Measurements from ENCODE around the gene APBA2. TPM values are rescaled to one million over a fixed set of nuclear protein-coding genes. Genes with fewer than 3 reads are reported as not detected.

APBA2 gene
- total RNA-seq, 1 donor from 2014 or later = 35.8 TPM

DNA sequence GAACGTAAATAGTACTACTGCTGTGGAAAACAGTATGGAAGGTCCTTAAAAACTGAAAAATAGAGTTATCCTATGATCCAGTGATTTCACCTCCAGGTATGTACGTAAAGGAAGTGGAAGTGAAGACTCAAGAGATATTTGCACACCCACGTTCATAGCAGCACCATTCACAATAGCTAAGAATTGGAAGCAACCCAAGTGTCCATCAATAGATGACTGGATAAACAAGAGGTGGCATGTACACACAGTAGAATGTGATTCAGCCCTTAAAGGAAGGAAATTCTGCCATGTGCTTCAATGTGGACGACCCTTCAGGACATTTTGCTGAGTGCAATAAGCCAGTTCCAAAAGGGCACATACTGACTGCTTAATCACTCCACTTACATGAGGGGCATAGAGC is 188.3 kb downstream of the APBA2 start:
- H2AFZ ChIP-seq (replicated peaks) = no peak overlapping the region
- no peaks in the 10 kb centered on the region for H3K4me1 ChIP-seq
- no peak overlapping the region for H3K27ac Mint-ChIP-seq
- H3F3A ChIP-seq (ENCODE audit: low read depth) = no peaks in the 10 kb centered on the region
- no peak overlapping the region for H3K4me2 ChIP-seq
- H3K9ac ChIP-seq = no peak overlapping the region
- H3K36me3 Mint-ChIP-seq = peaks cover 21% of the 10 kb centered on the region
- peaks cover 33% of the 10 kb centered on the region for H3K4me1 Mint-ChIP-seq
- peaks cover 4% of the 10 kb centered on the region for H3K9me3 ChIP-seq (ENCODE audit: low read depth)
- H4K20me1 ChIP-seq (ENCODE audit: low read depth) = no peaks in the 10 kb centered on the region
- no peak overlapping the region for H3K4me3 ChIP-seq
- H3K27ac ChIP-seq = no peak overlapping the region
- peaks cover 2% of the 10 kb centered on the region for H3K79me2 ChIP-seq (ENCODE audit: low read depth)
- no peak overlapping the region for H3K4me3 Mint-ChIP-seq
- H3K9me3 Mint-ChIP-seq = peaks cover 4% of the 10 kb centered on the region
- DNase-seq (ENCODE audit: low spot score) = no peak
- TF ChIP-seq EZH2phosphoT487 (IDR thresholded peaks at IDR 0.05) (no peak), EZH2 (IDR thresholded peaks at IDR 0.05) (no peak)
- TF ChIP-seq, protein P1, sequence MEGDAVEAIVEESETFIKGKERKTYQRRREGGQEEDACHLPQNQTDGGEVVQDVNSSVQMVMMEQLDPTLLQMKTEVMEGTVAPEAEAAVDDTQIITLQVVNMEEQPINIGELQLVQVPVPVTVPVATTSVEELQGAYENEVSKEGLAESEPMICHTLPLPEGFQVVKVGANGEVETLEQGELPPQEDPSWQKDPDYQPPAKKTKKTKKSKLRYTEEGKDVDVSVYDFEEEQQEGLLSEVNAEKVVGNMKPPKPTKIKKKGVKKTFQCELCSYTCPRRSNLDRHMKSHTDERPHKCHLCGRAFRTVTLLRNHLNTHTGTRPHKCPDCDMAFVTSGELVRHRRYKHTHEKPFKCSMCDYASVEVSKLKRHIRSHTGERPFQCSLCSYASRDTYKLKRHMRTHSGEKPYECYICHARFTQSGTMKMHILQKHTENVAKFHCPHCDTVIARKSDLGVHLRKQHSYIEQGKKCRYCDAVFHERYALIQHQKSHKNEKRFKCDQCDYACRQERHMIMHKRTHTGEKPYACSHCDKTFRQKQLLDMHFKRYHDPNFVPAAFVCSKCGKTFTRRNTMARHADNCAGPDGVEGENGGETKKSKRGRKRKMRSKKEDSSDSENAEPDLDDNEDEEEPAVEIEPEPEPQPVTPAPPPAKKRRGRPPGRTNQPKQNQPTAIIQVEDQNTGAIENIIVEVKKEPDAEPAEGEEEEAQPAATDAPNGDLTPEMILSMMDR (IDR thresholded peaks at IDR 0.05) = no peak
- peaks cover 7% of the 10 kb centered on the region for H3K27me3 Mint-ChIP-seq (ENCODE audit: insufficient read depth, low read depth)
- H3K27me3 ChIP-seq = no peaks in the 10 kb centered on the region
- peaks cover 1% of the 10 kb centered on the region for H3K36me3 ChIP-seq

DNA sequence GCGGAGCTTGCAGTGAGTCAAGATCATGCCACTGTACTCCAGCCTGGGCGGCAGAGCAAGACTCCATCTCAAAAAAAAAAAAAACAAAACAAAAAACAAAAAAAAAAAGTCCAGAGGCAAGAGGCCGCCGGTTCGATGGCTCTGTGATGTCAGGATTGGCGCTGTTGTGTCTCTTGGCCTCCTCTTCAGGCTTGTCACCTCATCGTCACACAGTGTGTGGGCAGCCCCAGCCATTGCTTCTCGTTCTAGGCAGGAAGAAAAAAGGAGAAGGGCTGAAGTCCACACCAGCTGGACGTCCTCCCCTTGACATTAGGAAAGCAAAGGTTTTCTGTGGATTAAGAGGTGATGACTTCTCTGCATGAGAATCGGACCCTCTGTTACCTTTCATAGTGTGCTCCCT is 192.8 kb downstream of the APBA2 start:
- Mint-ChIP-seq H3K4me1 (peaks cover 17% of the 10 kb centered on the region), H3K36me3 (peaks cover 21% of the 10 kb centered on the region), H3K27ac (peak overlapping the region; percentile 65), H3K4me3 (no peak overlapping the region), H3K27me3 (ENCODE audit: insufficient read depth, low read depth) (peaks cover 6% of the 10 kb centered on the region), H3K9me3 (no peaks in the 10 kb centered on the region)
- no peaks in the 10 kb centered on the region for H3K4me1 ChIP-seq
- H2AFZ ChIP-seq (replicated peaks) = no peak overlapping the region
- no peak overlapping the region for H3K4me2 ChIP-seq
- H3K9ac ChIP-seq = no peak overlapping the region
- no peaks in the 10 kb centered on the region for H3F3A ChIP-seq (ENCODE audit: low read depth)
- H3K79me2 ChIP-seq (ENCODE audit: low read depth) = no peaks in the 10 kb centered on the region
- H3K4me3 ChIP-seq = no peak overlapping the region
- TF ChIP-seq EZH2 (IDR thresholded peaks at IDR 0.05) (no peak), EZH2phosphoT487 (IDR thresholded peaks at IDR 0.05) (no peak)
- H4K20me1 ChIP-seq (ENCODE audit: low read depth) = no peaks in the 10 kb centered on the region
- no peaks in the 10 kb centered on the region for H3K9me3 ChIP-seq (ENCODE audit: low read depth)
- DNase-seq (ENCODE audit: low spot score) = no peak
- no peaks in the 10 kb centered on the region for H3K27me3 ChIP-seq
- no peak overlapping the region for H3K27ac ChIP-seq
- H3K36me3 ChIP-seq = no peaks in the 10 kb centered on the region

DNA sequence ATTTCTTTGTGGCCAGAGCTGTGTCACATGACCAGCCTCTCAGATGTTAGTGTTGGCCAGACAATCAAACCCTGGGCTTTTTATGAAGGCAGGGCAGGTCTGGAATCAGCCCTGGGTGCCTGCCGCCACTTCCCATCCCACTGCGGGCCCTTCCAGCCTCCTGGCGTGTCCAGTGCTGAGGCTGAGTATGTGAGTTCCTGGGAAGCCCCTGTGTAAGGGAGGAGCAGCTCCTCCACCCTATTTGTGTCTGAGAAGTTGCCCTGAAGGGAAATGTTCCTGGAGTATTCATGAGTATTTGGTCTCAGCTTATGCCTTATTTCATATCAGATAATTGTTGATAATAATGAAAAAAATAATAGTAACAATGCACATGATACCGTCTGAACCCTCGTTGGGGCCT is 193.7 kb downstream of the APBA2 start:
- Histone ChIP-seq H3K27ac (no peak overlapping the region), H3K9ac (no peak overlapping the region), H3K79me2 (ENCODE audit: low read depth) (no peaks in the 10 kb centered on the region), H3K4me2 (no peak overlapping the region), H3F3A (ENCODE audit: low read depth) (no peaks in the 10 kb centered on the region), H3K4me1 (no peaks in the 10 kb centered on the region), H3K4me3 (no peak overlapping the region), H3K36me3 (peaks cover 2% of the 10 kb centered on the region), H3K9me3 (ENCODE audit: low read depth) (peaks cover 2% of the 10 kb centered on the region), H4K20me1 (ENCODE audit: low read depth) (no peaks in the 10 kb centered on the region), H3K27me3 (no peaks in the 10 kb centered on the region), H2AFZ (replicated peaks) (no peak overlapping the region)
- Mint-ChIP-seq H3K4me1 (peaks cover 17% of the 10 kb centered on the region), H3K4me3 (no peak overlapping the region), H3K27ac (no peak overlapping the region), H3K9me3 (peaks cover under 1% of the 10 kb centered on the region), H3K36me3 (peaks cover 21% of the 10 kb centered on the region), H3K27me3 (ENCODE audit: insufficient read depth, low read depth) (peaks cover 6% of the 10 kb centered on the region)
- no peak for DNase-seq (ENCODE audit: low spot score)
- TF ChIP-seq EZH2phosphoT487 (IDR thresholded peaks at IDR 0.05) (no peak), EZH2 (IDR thresholded peaks at IDR 0.05) (no peak)
- TF ChIP-seq, protein P1 (IDR thresholded peaks at IDR 0.05) = no peak

DNA sequence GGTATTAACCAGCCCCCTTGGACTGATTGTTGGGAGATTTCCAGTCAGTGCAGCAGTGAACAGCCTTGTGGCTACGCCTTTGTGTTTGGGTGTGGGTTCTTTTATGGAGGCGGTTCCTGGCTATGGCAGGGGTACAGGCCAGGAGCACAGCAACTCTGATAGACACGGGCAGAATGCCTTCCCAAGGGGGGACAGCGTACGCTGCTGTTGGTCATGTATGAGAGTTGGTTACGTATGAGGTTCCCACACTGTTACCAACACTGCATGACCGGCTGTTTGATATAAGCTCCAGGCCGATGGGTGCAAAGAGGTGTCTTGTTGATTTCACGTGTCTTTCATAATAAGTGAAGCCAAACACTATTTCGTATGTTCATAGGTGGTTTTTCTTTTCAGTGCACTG is 196.0 kb downstream of the APBA2 start:
- H3K27ac Mint-ChIP-seq = no peak overlapping the region
- H3K4me1 Mint-ChIP-seq = peaks cover 20% of the 10 kb centered on the region
- no peaks in the 10 kb centered on the region for H4K20me1 ChIP-seq (ENCODE audit: low read depth)
- TF ChIP-seq EZH2phosphoT487 (IDR thresholded peaks at IDR 0.05) (no peak), EZH2 (IDR thresholded peaks at IDR 0.05) (no peak)
- TF ChIP-seq, protein P1 (IDR thresholded peaks at IDR 0.05) = no peak
- H3K4me3 ChIP-seq = no peak overlapping the region
- H3K4me1 ChIP-seq = no peaks in the 10 kb centered on the region
- peaks cover 8% of the 10 kb centered on the region for H3K36me3 ChIP-seq
- H3K27me3 ChIP-seq = no peaks in the 10 kb centered on the region
- H2AFZ ChIP-seq (replicated peaks) = no peak overlapping the region
- H3K4me2 ChIP-seq = no peak overlapping the region
- DNase-seq (ENCODE audit: low spot score) = no peak
- H3K4me3 Mint-ChIP-seq = no peak overlapping the region
- H3K27me3 Mint-ChIP-seq (ENCODE audit: insufficient read depth, low read depth) = peaks cover 5% of the 10 kb centered on the region
- no peaks in the 10 kb centered on the region for H3F3A ChIP-seq (ENCODE audit: low read depth)
- peaks cover 20% of the 10 kb centered on the region for H3K36me3 Mint-ChIP-seq
- peaks cover 4% of the 10 kb centered on the region for H3K9me3 ChIP-seq (ENCODE audit: low read depth)
- peaks cover 7% of the 10 kb centered on the region for H3K9me3 Mint-ChIP-seq
- H3K9ac ChIP-seq = no peak overlapping the region
- no peak overlapping the region for H3K27ac ChIP-seq
- H3K79me2 ChIP-seq (ENCODE audit: low read depth) = no peaks in the 10 kb centered on the region
